Neuronal stem cell (in vitro differentiated cells): ENCODE data around the gene CD48. TPM values are rescaled to one million over a fixed set of nuclear protein-coding genes. Genes with fewer than 3 reads are reported as not detected.

ENCODE experiments used
- DNase-seq: peaks from one replicate; pipeline ENCODE4 v3.0.0-alpha.2; 2013; ENCODE audit warnings: low spot score
- H2AFZ ChIP-seq: one replicate; pipeline ENCODE4 v1.6.1; 2013; ENCODE audit warnings: mild to moderate bottlenecking, low read length, inconsistent platforms
- H2AK5ac ChIP-seq: 2 replicates; pipeline ENCODE4 v1.6.1; 2013; ENCODE audit warnings: low read depth, mild to moderate bottlenecking, inconsistent platforms, low read length, moderate library complexity, mixed read lengths
- H2BK120ac ChIP-seq: 2 replicates; pipeline ENCODE4 v1.6.1; 2013; ENCODE audit warnings: low read depth, mild to moderate bottlenecking, inconsistent platforms, low read length, moderate library complexity, mixed read lengths
- H2BK12ac ChIP-seq: one replicate; pipeline ENCODE4 v1.6.1; 2013; ENCODE audit warnings: low read length, inconsistent platforms
- H2BK15ac ChIP-seq: 2 replicates; pipeline ENCODE4 v1.6.1; 2013; ENCODE audit warnings: mild to moderate bottlenecking, low read length, inconsistent platforms, mixed read lengths
- H2BK5ac ChIP-seq: one replicate; pipeline ENCODE4 v1.6.1; 2013; ENCODE audit warnings: inconsistent platforms, mild to moderate bottlenecking, low read length, moderate library complexity
- H3K14ac ChIP-seq: one replicate; pipeline ENCODE4 v1.6.1; 2013; ENCODE audit warnings: low read length, inconsistent platforms
- H3K18ac ChIP-seq: 2 replicates; pipeline ENCODE4 v1.6.1; 2013; ENCODE audit warnings: low read length, inconsistent platforms
- H3K23ac ChIP-seq: 2 replicates; pipeline ENCODE4 v1.6.1; 2013; ENCODE audit warnings: low read depth, mild to moderate bottlenecking, mixed read lengths, low read length, inconsistent platforms; ENCODE audit not compliant: poor library complexity
- H3K27ac ChIP-seq: replicated peaks from 3 replicates; pipeline ENCODE4 v1.5.1; 2013; ENCODE audit warnings: low read length, inconsistent platforms
- H3K27me3 ChIP-seq, 3 experiments: 2 replicates each; pipeline ENCODE4 v1.6.1; 2013; ENCODE audit warnings: low read length in 3 of 3, mild to moderate bottlenecking in 2 of 3, inconsistent platforms in 1 of 3, low read depth in 1 of 3, mixed read lengths in 1 of 3, moderate library complexity in 1 of 3; ENCODE audit not compliant: control insufficient read depth in 3 of 3, insufficient read depth in 3 of 3
- H3K36me3 ChIP-seq, 2 donors: replicated peaks in 1 of 2; 2 replicates each; pipeline ENCODE4 v1.6.1; 2013; ENCODE audit warnings: low read length in 2 of 2; ENCODE audit not compliant: control insufficient read depth in 2 of 2, insufficient read depth in 2 of 2
- H3K4ac ChIP-seq: 2 replicates; pipeline ENCODE4 v1.6.1; 2013; ENCODE audit warnings: inconsistent platforms, mild to moderate bottlenecking, low read length, moderate library complexity
- H3K4me1 ChIP-seq, 2 donors: 1 replicate in 1 of 2; 2 replicates in 1 of 2; pipeline ENCODE4 v1.6.1; 2013; ENCODE audit warnings: low read length in 2 of 2, low read depth in 1 of 2; ENCODE audit not compliant: control insufficient read depth in 2 of 2, insufficient read depth in 1 of 2
- H3K4me2 ChIP-seq: one replicate; pipeline ENCODE4 v1.6.1; 2013; ENCODE audit warnings: mild to moderate bottlenecking, low read length, inconsistent platforms; ENCODE audit not compliant: insufficient read depth, poor library complexity, severe bottlenecking
- H3K4me3 ChIP-seq, 2 donors: 2 replicates each; pipeline ENCODE4 v1.5.1; 2013; ENCODE audit warnings: low read length in 2 of 2, mild to moderate bottlenecking in 2 of 2, inconsistent platforms in 1 of 2, moderate library complexity in 1 of 2
- H3K79me1 ChIP-seq: one replicate; pipeline ENCODE4 v1.6.1; 2013; ENCODE audit warnings: low read depth, mild to moderate bottlenecking, inconsistent platforms, low read length, moderate library complexity
- H3K9ac ChIP-seq: one replicate; pipeline ENCODE4 v1.6.1; 2013; ENCODE audit warnings: mild to moderate bottlenecking, low read depth, low read length, inconsistent platforms; ENCODE audit not compliant: poor library complexity
- H3K9me3 ChIP-seq, 2 donors: replicated peaks in 1 of 2; 2 replicates each; pipeline versions ENCODE3 to v1.6.1; 2013; ENCODE audit warnings: low read length in 2 of 2, mild to moderate bottlenecking in 2 of 2, inconsistent platforms in 1 of 2, low read depth in 1 of 2, mixed read lengths in 1 of 2, moderate library complexity in 1 of 2; ENCODE audit not compliant: control insufficient read depth in 2 of 2, insufficient read depth in 1 of 2
- H4K8ac ChIP-seq: one replicate; pipeline ENCODE4 v1.6.1; 2013; ENCODE audit warnings: low read depth, mild to moderate bottlenecking, inconsistent platforms, low read length, moderate library complexity
- H4K91ac ChIP-seq: one replicate; pipeline ENCODE4 v1.6.1; 2013; ENCODE audit warnings: low read length, low read depth, mild to moderate bottlenecking, inconsistent platforms; ENCODE audit not compliant: poor library complexity
- WGBS, 2 donors: extraction: QIAGEN DNeasy Blood & Tissue Kit; methylation state at CpG; one replicate each; pipeline ENCODE4 v1.1.7; 2013; ENCODE audit warnings: missing lambda C conversion rate in 2 of 2, mixed read lengths in 1 of 2; ENCODE audit not compliant: insufficient read length in 2 of 2, insufficient replicate concordance in 1 of 2; ENCODE audit errors: extremely low coverage in 2 of 2; 5-methylcytosine and 5-hydroxymethylcytosine counted together
- polyA plus RNA-seq, 2 experiments: library from polyadenylated mRNA; stranded (reverse); fragments of 200-250 nt; gene quantifications; one replicate each; pipeline ENCODE4 v1.2.3, GENCODE V29; 2013

The CD48 gene, protein sequence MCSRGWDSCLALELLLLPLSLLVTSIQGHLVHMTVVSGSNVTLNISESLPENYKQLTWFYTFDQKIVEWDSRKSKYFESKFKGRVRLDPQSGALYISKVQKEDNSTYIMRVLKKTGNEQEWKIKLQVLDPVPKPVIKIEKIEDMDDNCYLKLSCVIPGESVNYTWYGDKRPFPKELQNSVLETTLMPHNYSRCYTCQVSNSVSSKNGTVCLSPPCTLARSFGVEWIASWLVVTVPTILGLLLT
- polyA plus RNA-seq (2013, experiment 1 of 2) = not detected
- not detected for polyA plus RNA-seq (2013, experiment 2 of 2)

GRCh38 chr1:160711602-160712311, at the start of gene CD48:
Gene CD48 (minus strand): TSS chr1:160711822. CDS start chr1:160711763, 59 bp downstream.
- H3K27ac ChIP-seq = no peak within 1 kb of the TSS
- no peak within 1 kb of the TSS for H3K4me3 ChIP-seq
- no peaks in the 10 kb centered on the region for H3K4me1 ChIP-seq
- H3K18ac ChIP-seq = no peak within 1 kb of the TSS
- H2AFZ ChIP-seq = no peak within 1 kb of the TSS
- H3K79me1 ChIP-seq = no peaks in the 10 kb centered on the region
- no peak within 1 kb of the TSS for H3K4ac ChIP-seq
- H3K4me2 ChIP-seq = no peak within 1 kb of the TSS
- H3K36me3 ChIP-seq = no peaks in the 10 kb centered on the region
- no peak within 1 kb of the TSS for H3K9ac ChIP-seq
- H2BK12ac ChIP-seq = no peak within 1 kb of the TSS
- no CpG with 5 or more reads among the region's 9 CpGs for WGBS, 2 donors
- H3K27me3 ChIP-seq = peaks cover 0 to 13% (median 0%) of the 10 kb centered on the region in 3 experiments
- no peak within 1 kb of the TSS for H2BK120ac ChIP-seq
- H4K8ac ChIP-seq = no peak within 1 kb of the TSS
- no peak within 1 kb of the TSS for H3K14ac ChIP-seq
- DNase-seq = no peak
- H3K9me3 ChIP-seq = no peaks in the 10 kb centered on the region
- no peak within 1 kb of the TSS for H3K23ac ChIP-seq
- H4K91ac ChIP-seq = no peak within 1 kb of the TSS
- H2AK5ac ChIP-seq = no peak within 1 kb of the TSS
- H2BK15ac ChIP-seq = no peak within 1 kb of the TSS
- no peak within 1 kb of the TSS for H2BK5ac ChIP-seq

DNA sequence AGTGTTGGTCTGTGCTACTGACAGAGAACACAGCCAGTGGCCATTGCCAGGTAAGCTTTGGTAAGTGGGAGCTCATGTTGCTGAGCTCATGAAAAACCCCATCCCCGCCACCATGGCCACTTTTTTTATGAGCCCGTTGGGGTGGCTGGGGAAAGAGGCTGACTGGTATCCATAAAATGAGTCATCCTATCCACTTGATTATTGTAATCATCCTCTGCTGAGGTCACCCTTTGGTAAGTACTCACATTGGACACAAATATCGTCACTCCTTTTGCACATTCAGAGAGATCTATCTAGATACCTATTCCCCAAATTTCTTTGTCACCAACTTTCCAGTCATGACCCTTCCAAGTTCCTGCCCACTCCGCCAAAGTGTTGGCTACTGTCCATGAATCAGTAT, 49.4 kb upstream of the CD48 start:
- DNase-seq = no peak
- Histone ChIP-seq H3K36me3 (no peaks in the 10 kb centered on the region), H3K27me3 (no peaks in the 10 kb centered on the region), H3K9me3 (no peaks in the 10 kb centered on the region), H2BK12ac (no peak overlapping the region), H3K23ac (no peak overlapping the region), H2BK15ac (no peak overlapping the region), H2AK5ac (no peak overlapping the region), H4K91ac (no peak overlapping the region), H3K79me1 (no peaks in the 10 kb centered on the region), H2AFZ (no peak overlapping the region), H3K14ac (no peak overlapping the region), H4K8ac (no peak overlapping the region), H3K9ac (no peak overlapping the region), H3K4ac (no peak overlapping the region), H3K27ac (no peak overlapping the region), H3K4me1 (no peaks in the 10 kb centered on the region), H2BK5ac (no peak overlapping the region), H2BK120ac (no peak overlapping the region), H3K18ac (no peak overlapping the region), H3K4me2 (no peak overlapping the region), H3K4me3 (no peak overlapping the region)
- no CpG with 5 or more reads among the region's 4 CpGs for WGBS, 2 donors

DNA sequence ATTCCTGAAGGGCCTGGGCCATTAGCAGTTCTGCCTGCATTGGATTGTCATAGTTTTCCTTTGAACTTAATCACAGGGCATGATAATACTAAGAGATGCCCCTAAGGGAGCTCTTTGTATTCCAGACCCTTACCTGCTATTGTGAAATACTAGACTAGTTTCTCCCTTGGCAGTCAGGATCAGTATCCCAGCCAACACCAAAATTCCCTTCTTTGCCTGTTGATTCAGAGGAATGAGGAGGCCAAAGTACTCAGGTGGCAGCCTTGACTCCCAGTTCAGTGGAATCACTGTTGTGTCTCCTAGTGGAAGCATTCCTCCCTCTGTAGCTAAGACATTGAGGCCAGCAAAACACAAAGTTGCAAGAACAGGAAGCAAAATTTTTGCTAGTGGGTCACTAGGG, 48.1 kb upstream of the CD48 start:
- no peak overlapping the region for H3K4ac ChIP-seq
- H3K4me1 ChIP-seq = no peaks in the 10 kb centered on the region
- no peak overlapping the region for H3K4me3 ChIP-seq
- no peak overlapping the region for H4K91ac ChIP-seq
- H3K14ac ChIP-seq = no peak overlapping the region
- no peak overlapping the region for H2BK5ac ChIP-seq
- H3K27ac ChIP-seq = no peak overlapping the region
- H3K79me1 ChIP-seq = no peaks in the 10 kb centered on the region
- H3K4me2 ChIP-seq = no peak overlapping the region
- no peak overlapping the region for H4K8ac ChIP-seq
- no peak overlapping the region for H2BK12ac ChIP-seq
- no peak for DNase-seq
- H3K27me3 ChIP-seq = no peaks in the 10 kb centered on the region
- H2AK5ac ChIP-seq = no peak overlapping the region
- H2BK15ac ChIP-seq = no peak overlapping the region
- no peak overlapping the region for H3K18ac ChIP-seq
- no peaks in the 10 kb centered on the region for H3K36me3 ChIP-seq
- no peak overlapping the region for H2BK120ac ChIP-seq
- H3K23ac ChIP-seq = no peak overlapping the region
- no peaks in the 10 kb centered on the region for H3K9me3 ChIP-seq
- H3K9ac ChIP-seq = no peak overlapping the region
- H2AFZ ChIP-seq = no peak overlapping the region

DNA sequence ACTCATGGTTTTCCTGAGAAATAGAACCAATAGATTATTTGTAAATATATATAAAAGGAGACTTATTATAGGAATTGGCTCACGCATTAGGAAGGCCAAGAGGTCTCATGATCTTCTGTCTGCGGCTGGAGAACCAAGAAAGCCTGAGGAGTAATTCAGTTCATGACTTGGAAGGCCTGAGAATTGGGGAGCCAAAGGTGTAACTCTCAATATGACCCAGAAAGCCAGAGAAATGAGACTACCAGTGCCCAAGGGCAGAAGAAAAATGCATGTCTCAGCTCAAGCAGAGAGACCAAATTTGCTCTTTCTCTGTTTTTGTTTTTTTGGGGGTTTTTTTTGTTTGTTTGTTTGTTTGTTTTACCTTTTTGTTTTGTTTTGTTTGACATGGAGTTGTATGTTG, 46.9 kb upstream of the CD48 start:
- no peak overlapping the region for H3K27ac ChIP-seq
- no CpG with 5 or more reads among the region's 2 CpGs for WGBS, 2 donors
- H3K18ac ChIP-seq = no peak overlapping the region
- no peak overlapping the region for H4K91ac ChIP-seq
- H2BK120ac ChIP-seq = no peak overlapping the region
- no peaks in the 10 kb centered on the region for H3K79me1 ChIP-seq
- H2BK15ac ChIP-seq = no peak overlapping the region
- H3K9ac ChIP-seq = no peak overlapping the region
- H2BK12ac ChIP-seq = no peak overlapping the region
- no peak for DNase-seq
- no peaks in the 10 kb centered on the region for H3K9me3 ChIP-seq
- H2BK5ac ChIP-seq = no peak overlapping the region
- no peak overlapping the region for H2AK5ac ChIP-seq
- no peaks in the 10 kb centered on the region for H3K36me3 ChIP-seq
- H3K4me2 ChIP-seq = no peak overlapping the region
- no peak overlapping the region for H2AFZ ChIP-seq
- H3K4ac ChIP-seq = no peak overlapping the region
- no peak overlapping the region for H3K4me3 ChIP-seq
- H4K8ac ChIP-seq = no peak overlapping the region
- no peaks in the 10 kb centered on the region for H3K27me3 ChIP-seq
- H3K4me1 ChIP-seq = no peaks in the 10 kb centered on the region
- no peak overlapping the region for H3K23ac ChIP-seq
- H3K14ac ChIP-seq = no peak overlapping the region
